Measurements from ENCODE around the gene DPEP3. TPM values are rescaled to one million over a fixed set of nuclear protein-coding genes. Genes with fewer than 3 reads are reported as not detected.

Gene DPEP3
- total and polyA plus RNA-seq, 2 donors (not counting 1 experiment from before 2014, with no cell fraction given): 1.9 to 2.0 TPM

DNA sequence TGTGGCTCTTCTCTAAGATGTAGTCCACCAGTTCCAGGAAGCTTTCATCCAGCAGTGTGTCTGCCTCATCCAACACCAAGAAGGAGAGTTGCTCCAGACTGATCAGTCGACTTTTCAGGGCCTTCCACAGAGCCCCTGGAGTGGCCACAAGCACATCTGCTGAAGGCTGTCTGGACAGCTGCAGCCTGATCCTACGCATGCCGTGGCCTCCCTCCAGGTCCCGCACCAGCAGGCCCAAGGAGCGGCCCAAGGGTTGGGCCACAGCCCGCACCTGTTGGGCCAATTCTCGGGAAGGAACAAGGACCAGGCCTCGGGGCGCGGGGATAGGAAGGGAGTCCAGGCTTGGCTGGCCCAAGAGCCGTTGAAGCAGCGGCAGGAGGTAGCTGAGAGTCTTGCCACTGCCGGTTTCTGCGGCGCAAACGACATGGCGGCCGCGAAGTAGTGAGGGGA is 42.0 kb upstream of the DPEP3 start:
- Histone ChIP-seq H3K79me2 (ENCODE audit: control insufficient read depth, insufficient read depth, low read length) (peaks cover 56% of the 10 kb centered on the region), H2AFZ (ENCODE audit: insufficient read depth, low read depth, low read length, poor library complexity, severe bottlenecking) (peak overlapping the region; percentile 94), H3K27ac (ENCODE audit: low read length in 2 of 2) (peak overlapping the region; percentile 72 to 79), H3K27me3 (replicated peaks in 1 of 4; ENCODE audit: control extremely low read depth in 1 of 4, control insufficient read depth in 3 of 4, insufficient read depth in 4 of 4, low read length in 3 of 4) (no peaks in the 10 kb centered on the region), H3K4me3 (ENCODE audit: control extremely low read depth in 1 of 5, extremely low read depth in 1 of 5, insufficient read depth in 1 of 5, low read depth in 2 of 5, low read length in 4 of 5) (peak overlapping the region; percentile 74 to 98 (median 90)), H3K9me3 (ENCODE audit: control extremely low read depth in 1 of 3, control insufficient read depth in 2 of 3, insufficient read depth in 1 of 3, low read length in 2 of 3) (no peaks in the 10 kb centered on the region), H3K4me2 (replicated peaks; ENCODE audit: low read depth, low read length, poor library complexity, severe bottlenecking) (peak overlapping the region; percentile 79), H3K36me3 (replicated peaks in 1 of 2; ENCODE audit: control extremely low read depth in 1 of 2, control insufficient read depth in 1 of 2, extremely low read depth in 1 of 2, insufficient read depth in 2 of 2, low read length in 1 of 2) (peaks cover 0 to 20% of the 10 kb centered on the region in 2 experiments), H3K4me1 (ENCODE audit: control insufficient read depth in 2 of 2, insufficient read depth in 2 of 2, low read length in 2 of 2) (peaks cover 23 to 26% of the 10 kb centered on the region in 2 donors), H3K9ac (ENCODE audit: low read length) (peak overlapping the region; percentile 71), H4K20me1 (ENCODE audit: control insufficient read depth, insufficient read depth, low read length, poor library complexity, severe bottlenecking) (peaks cover 18% of the 10 kb centered on the region)
- ChIA-PET POLR2A (interaction anchor here (0.5 to 3.1 kb wide), 9 partner anchors 16 to 87 kb away, joined by 3 to 37 read pairs (median 8); partner anchors contain the start of gene DPEP2), CTCF (interaction anchor here (0.5 to 3.1 kb wide), 12 partner anchors 10 to 206 kb away, joined by 3 to 24 read pairs (median 7); partner anchors contain the start of gene DPEP2)
- H3K27ac Mint-ChIP-seq: peak overlapping the region; percentile 99
- H3K4me1 Mint-ChIP-seq: peaks cover 27% of the 10 kb centered on the region
- ATAC-seq (ENCODE audit: low read depth) (no peak), DNase-seq (no peak)
- H3K27me3 Mint-ChIP-seq: no peaks in the 10 kb centered on the region
- H3K9me3 Mint-ChIP-seq (ENCODE audit: insufficient read depth): no peaks in the 10 kb centered on the region
- peak overlapping the region; percentile 96 for H3K4me3 Mint-ChIP-seq
- 15% methylated on average over 19 of the region's 19 CpGs for WGBS (ENCODE audit: insufficient coverage)
- no peak for TF ChIP-seq EZH2 (IDR thresholded peaks at IDR 0.05; ENCODE audit: borderline replicate concordance, insufficient read depth, low read depth, low read length, poor library complexity, severe bottlenecking)
- TF ChIP-seq, protein P1, sequence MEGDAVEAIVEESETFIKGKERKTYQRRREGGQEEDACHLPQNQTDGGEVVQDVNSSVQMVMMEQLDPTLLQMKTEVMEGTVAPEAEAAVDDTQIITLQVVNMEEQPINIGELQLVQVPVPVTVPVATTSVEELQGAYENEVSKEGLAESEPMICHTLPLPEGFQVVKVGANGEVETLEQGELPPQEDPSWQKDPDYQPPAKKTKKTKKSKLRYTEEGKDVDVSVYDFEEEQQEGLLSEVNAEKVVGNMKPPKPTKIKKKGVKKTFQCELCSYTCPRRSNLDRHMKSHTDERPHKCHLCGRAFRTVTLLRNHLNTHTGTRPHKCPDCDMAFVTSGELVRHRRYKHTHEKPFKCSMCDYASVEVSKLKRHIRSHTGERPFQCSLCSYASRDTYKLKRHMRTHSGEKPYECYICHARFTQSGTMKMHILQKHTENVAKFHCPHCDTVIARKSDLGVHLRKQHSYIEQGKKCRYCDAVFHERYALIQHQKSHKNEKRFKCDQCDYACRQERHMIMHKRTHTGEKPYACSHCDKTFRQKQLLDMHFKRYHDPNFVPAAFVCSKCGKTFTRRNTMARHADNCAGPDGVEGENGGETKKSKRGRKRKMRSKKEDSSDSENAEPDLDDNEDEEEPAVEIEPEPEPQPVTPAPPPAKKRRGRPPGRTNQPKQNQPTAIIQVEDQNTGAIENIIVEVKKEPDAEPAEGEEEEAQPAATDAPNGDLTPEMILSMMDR (IDR thresholded peaks at IDR 0.05): no peak
- intact Hi-C loops (cut with micrococcal nuclease): loop anchor here (2.0 kb wide), 2 partner anchors 16 to 62 kb away; partner anchors contain the start of gene NFATC3

DNA sequence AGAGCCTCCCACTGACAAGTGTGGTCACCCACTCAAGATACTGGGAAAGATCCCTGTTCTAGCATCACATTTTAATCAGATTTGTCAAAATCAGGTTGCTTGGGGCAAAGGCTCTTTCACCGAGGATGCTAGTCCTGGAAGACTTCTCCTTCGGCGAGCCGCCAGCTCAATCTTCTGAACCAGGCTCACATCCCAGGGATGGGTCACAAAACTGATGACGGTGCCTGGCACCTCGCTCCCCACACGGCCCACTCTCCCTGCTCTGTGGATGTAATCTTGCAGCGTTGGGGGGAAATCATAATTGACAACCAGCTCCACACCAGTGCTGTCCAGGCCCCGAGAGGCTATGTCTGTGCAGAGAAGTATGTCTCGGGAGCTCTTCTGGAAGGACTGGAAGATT is 41.2 kb upstream of the DPEP3 start:
- H3K79me2 ChIP-seq (ENCODE audit: control insufficient read depth, insufficient read depth, low read length): peaks cover 48% of the 10 kb centered on the region
- Mint-ChIP-seq H3K4me3 (peak overlapping the region; percentile 96), H3K4me1 (peaks cover 27% of the 10 kb centered on the region), H3K27me3 (no peaks in the 10 kb centered on the region), H3K9me3 (ENCODE audit: insufficient read depth) (no peaks in the 10 kb centered on the region), H3K27ac (peak overlapping the region; percentile 32)
- no peaks in the 10 kb centered on the region for H3K9me3 ChIP-seq (ENCODE audit: control extremely low read depth in 1 of 3, control insufficient read depth in 2 of 3, insufficient read depth in 1 of 3, low read length in 2 of 3)
- peaks cover 23 to 26% of the 10 kb centered on the region in 2 donors for H3K4me1 ChIP-seq (ENCODE audit: control insufficient read depth in 2 of 2, insufficient read depth in 2 of 2, low read length in 2 of 2)
- H3K27me3 ChIP-seq (replicated peaks in 1 of 4; ENCODE audit: control extremely low read depth in 1 of 4, control insufficient read depth in 3 of 4, insufficient read depth in 4 of 4, low read length in 3 of 4): no peaks in the 10 kb centered on the region
- peak overlapping the region; percentile 79 for H3K4me2 ChIP-seq (replicated peaks; ENCODE audit: low read depth, low read length, poor library complexity, severe bottlenecking)
- ChIA-PET CTCF (interaction anchor here (1.0 to 3.1 kb wide), 7 partner anchors 10 to 205 kb away, joined by 3 to 24 read pairs (median 6); partner anchors contain the start of gene DPEP2), POLR2A (interaction anchor here (1.5 to 3.1 kb wide), 5 partner anchors 16 to 26 kb away, joined by 7 to 37 read pairs (median 22); partner anchors contain the start of gene DPEP2)
- TF ChIP-seq, protein P1 (IDR thresholded peaks at IDR 0.05): no peak
- TF ChIP-seq EZH2 (IDR thresholded peaks at IDR 0.05; ENCODE audit: borderline replicate concordance, insufficient read depth, low read depth, low read length, poor library complexity, severe bottlenecking): no peak
- WGBS (ENCODE audit: insufficient coverage): 95% methylated on average over 8 of the region's 10 CpGs
- H3K27ac ChIP-seq (ENCODE audit: low read length in 2 of 2): no peak overlapping the region
- intact Hi-C loops (cut with micrococcal nuclease): no loop called here
- no peak overlapping the region for H2AFZ ChIP-seq (ENCODE audit: insufficient read depth, low read depth, low read length, poor library complexity, severe bottlenecking)
- DNase-seq (no peak), ATAC-seq (ENCODE audit: low read depth) (no peak)
- H3K36me3 ChIP-seq (replicated peaks in 1 of 2; ENCODE audit: control extremely low read depth in 1 of 2, control insufficient read depth in 1 of 2, extremely low read depth in 1 of 2, insufficient read depth in 2 of 2, low read length in 1 of 2): peaks cover 0 to 14% of the 10 kb centered on the region in 2 experiments
- H4K20me1 ChIP-seq (ENCODE audit: control insufficient read depth, insufficient read depth, low read length, poor library complexity, severe bottlenecking): peaks cover 18% of the 10 kb centered on the region
- H3K4me3 ChIP-seq (ENCODE audit: control extremely low read depth in 1 of 5, extremely low read depth in 1 of 5, insufficient read depth in 1 of 5, low read depth in 2 of 5, low read length in 4 of 5): no peak overlapping the region
- no peak overlapping the region for H3K9ac ChIP-seq (ENCODE audit: low read length)
